GM21515 (cell line): ENCODE measurements around the gene NMT2.
A peak's percentile ranks its signal among the peaks of the same experiment; 100 is the strongest.
"Not testable (repeated sequence)": the region's sequence is repeated elsewhere in the genome, so short reads cannot be mapped to it uniquely, and the experiment has no call there.

Source experiments
- ATAC-seq: cut with Tn5 transposase; IDR thresholded peaks from one replicate; pipeline ENCODE4 v1.9.1; 2021; ENCODE audit not compliant: unreplicated experiment

Gene NMT2

DNA sequence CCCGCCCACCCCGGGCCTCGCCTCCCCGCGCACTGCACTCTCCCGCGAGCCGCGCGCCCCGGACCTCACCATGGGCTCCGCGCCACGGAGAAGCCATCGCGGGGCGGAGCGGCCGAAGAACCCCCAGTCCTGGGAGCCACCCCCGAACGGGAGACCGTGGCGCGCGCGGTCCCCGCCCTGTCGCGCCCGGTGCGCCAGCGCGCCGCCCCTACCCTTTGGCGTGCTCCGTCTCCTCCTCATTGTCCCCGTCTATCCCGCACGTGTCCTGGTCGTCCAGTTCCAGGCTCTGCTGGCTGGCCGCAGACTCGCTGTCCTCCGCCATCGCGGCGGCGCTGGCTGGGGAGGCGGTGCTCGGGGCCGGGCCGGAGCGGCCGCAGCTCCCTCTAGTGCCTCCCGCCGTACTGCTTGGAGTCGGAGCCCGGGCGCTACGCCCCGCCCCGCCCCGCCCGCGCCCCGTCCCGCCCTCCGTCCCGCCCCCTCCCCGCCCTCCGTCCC lies at the start of gene NMT2:
Gene NMT2, minus strand, starts transcription at position 403 of the 495 bp plus-strand sequence. Its CDS starts 81 bp downstream, at position 322.
- peak; percentile 90 for ATAC-seq

DNA sequence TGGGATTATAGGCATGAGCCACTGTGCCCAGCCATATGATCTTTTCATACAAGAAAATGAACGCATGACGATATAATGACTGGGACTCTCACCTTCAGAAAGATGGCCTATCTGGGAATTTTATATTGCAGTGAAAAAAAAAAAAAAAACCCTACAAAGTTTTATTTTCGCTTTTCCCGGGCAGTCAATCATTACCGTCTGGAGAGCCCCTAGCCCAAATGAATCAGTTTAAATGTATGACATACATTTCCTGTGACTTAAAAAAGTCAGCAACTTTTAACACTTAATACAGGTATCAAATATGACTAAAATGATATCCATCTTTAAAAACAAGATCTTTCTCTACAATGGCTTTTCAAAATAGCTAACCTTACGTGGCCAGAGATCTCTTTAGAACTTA lies 48.2 kb upstream of the NMT2 start:
- no peak for ATAC-seq

DNA sequence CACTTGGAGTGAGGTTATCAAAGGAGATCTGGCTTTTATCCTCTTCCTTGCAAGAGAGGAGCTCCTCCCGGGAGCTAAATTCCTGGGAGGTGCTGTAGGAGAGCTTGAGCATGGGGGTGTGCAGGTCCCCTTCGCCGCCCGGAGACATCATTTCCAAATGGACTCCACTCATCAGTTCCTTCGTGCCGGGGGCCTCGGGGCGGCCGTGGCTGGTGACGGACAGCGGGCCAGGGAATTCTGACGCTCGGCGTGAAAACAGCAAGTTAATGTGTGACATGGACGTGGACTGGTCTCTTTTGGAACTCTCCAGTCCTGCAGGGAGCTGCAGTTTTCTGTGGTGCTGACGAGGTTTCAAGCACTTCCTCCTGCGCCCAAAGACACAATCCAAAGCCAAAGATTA lies 45.7 kb upstream of the NMT2 start:
- no peak for ATAC-seq

DNA sequence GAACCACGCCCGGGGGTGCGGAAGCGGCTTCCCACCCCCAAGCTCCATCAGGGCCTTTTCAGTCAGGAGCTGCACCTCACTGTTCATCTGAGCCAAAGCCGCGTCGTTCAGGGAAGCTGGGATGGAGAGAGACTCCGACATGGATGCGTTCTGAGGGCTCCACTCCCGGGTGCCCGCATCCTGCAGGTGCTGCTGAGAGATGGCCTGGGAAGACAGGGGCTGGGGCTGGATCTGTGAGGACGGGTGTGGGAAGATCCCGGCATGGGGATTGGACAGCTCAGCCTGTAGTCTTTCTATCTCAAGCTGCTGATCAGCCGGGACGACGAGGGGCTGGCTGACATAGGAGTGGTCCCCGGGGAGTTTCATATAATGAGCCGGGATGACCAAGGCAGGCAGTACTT lies 45.0 kb upstream of the NMT2 start:
- no peak for ATAC-seq

DNA sequence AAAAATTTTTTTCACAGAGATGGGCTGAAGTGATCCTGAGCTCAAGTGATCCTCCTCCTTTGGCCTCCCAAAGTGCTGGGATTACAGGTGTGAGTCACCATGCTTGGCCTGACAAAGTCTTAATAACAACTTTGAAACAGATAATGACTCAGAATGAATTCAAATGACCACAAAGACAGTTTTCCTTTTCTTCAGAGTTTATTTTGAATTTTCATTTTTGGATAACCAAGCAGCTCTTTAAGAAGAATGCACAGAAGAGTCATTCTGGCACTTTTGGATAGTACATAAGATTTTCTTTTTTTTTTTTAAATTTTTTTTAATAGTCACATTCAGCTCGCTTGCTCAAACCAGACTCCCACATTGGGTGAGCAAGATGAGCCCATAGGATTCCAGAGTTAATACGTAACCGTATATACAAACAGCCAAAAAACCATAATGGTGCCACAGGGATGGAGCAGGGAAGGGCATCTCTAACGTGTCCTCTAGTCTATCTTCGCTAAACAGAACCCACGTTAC lies 43.0 kb upstream of the NMT2 start:
- ATAC-seq, result no peak

DNA sequence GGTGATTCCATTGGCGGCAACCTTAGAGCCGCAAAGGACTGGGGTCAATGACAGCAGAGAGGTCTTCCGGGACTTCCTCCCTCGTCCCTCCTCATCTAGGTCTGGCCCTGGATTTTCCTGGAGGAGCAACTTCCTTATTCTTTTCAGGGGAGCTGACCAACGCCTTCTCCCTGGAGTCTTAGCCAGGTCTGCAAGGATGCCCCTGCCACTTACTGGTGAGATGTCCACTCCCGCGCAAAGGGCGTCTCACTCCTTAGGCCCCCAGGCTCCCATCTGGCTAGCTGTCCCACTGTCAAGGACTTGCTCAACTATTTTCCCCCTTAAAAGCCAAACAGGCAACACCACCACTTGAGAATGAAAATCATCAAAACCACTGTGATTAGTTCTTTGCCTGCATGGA lies 42.0 kb upstream of the NMT2 start:
- ATAC-seq, result no peak

DNA sequence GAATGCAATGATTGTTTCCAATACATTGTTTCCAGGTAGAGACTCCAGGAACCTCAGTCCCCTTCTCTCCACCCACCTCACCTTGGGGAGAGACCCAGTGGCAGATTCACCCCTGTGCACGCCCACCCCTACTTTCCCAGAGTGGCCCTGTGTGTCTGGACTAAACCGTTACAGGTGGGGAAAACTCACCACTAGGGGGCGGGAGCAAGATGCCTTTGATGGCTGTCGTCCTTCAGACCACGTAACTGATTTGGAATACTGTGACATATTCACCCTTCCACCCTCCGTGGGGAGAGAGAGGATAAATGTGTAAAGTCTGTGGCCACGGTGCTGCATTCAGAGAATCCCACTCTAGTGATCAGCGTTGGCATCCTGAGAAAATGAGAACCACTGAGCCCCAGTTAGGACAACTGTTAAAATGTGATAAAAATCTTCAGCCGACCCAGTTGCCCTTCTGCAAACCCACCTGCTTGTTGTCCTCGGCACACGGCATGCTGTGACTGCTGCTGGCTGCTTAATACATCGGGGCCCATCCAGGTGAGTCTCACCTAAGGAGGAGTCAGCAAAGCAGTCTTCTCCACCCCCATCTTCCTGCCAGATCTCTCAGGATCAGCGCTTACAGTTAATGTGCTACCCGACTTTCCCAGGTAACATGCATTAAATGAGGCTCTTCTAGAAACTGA lies 41.5 kb upstream of the NMT2 start:
- ATAC-seq, result peak; percentile 64

DNA sequence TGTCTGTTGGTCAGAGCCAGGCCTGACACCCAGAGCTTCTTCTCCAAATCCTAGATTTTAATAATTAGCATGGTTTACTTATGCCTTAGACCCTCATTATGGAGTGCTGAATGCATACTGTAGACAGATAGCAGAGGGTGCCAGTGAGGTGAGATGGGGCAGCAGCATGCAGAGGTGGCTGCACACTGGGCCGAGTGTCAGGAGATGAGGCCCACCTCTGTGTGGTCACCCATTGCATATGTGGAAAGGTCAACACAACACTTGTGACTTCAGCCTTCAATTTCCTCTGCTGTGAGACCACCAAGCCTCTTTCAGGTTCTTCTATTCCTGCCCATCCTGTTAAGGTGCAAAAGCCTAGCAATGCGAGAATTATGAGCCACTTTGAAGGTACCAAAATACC lies 39.7 kb upstream of the NMT2 start:
- ATAC-seq, result no peak

DNA sequence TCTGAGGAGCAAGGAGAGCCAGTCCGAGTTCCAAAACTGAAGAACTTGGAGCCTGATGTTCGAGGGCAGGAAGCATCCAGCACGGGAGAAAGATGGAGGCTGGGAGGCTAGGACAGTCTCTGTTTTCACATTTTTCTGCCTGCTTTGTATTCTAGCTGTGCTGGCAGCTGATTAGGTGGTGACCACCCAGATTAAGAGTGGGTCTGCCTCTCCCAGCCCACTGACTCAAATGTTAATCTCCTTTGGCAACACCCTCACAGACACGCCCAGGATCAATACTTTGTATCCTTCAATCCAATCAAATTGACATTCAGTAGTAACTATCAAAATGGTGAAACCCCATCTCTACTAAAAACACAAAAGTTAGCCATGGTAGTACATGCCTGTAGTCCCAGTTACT lies 38.9 kb upstream of the NMT2 start:
- not testable (repeated sequence) for ATAC-seq

DNA sequence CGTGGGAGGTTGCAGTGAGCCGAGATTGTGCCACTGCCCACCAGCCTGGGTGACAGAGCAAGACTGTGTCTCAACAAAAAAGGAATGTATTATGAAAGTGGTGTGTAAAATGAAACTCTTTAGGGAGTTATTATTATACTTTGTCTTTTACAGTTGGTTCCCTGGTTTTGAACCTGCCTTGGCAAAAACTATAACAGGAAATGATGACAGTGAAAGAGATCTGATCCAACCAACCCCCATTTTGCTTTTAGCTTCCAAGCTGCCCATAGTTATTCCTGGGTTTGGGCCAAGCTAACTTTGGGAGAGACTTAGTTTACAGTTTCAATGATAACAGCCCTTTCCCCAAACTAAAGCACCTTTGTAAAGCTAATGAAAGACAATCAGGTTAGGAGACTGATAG lies 34.1 kb upstream of the NMT2 start:
- no peak for ATAC-seq

DNA sequence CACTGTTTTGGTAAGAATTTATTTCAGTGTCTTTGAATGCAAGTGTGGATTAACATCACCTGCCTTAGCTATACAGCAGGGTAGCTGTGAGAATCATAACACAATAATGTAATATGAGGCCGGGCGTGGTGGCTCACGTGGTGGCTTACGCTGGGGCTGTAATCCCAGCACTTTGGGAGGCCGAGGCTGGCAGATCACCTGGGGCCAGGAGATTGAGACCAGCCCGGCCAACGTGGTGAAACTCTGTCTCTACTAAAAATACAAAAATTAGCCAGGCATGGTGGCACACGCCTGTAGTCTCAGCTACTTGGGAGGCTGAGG lies 33.8 kb upstream of the NMT2 start:
- not testable (repeated sequence) for ATAC-seq

DNA sequence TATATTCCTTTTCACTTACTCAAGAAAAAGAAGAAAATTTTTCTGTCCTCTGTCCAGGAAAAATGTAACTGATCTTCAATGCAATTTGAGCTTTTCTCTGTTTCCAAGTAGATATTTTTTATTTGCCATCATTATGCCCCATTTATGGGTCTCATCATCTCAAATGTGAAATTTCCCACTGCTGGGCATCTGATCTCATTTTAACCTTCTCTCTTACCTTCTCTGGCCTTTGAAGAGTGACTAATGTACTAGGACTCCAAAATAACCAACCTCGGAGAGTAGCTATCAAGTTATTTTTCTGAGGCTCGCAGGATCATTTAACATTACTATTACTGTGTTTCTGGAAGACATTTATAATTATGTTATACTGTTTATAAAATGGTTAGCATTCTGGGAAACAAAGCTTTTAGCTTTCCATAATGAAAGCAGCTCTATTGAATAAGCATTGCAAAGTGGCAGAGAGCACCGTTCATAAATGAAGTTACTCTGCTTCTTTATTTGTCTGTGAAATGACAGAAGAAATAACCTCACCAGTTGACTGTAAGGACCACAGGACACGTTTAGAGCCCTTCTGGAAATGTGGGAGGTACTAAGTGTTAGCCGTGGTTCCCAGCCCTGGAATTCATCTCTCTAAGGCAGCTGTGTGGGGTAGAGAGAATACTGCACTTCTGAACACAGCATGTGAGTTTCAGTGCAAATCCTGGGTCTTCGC lies 33.3 kb upstream of the NMT2 start:
- ATAC-seq, result no peak

DNA sequence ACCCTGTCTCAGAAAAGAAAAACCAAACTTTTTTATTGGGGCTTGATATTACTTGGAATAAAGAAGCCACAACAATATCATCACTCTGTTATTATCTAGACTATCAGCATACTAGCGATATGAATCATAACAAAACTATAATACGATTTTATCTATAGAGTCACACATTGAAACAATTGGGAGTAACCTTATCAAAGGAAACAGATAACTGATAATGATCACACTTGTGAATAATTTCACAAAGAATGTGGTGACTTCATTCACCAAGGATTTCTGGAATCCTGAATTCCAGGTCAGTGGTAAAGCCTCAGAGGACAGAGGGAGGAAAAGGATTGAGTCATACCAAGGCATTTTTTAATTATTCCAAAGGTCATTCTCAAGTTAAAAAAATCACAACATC lies 32.1 kb upstream of the NMT2 start:
- no peak for ATAC-seq

DNA sequence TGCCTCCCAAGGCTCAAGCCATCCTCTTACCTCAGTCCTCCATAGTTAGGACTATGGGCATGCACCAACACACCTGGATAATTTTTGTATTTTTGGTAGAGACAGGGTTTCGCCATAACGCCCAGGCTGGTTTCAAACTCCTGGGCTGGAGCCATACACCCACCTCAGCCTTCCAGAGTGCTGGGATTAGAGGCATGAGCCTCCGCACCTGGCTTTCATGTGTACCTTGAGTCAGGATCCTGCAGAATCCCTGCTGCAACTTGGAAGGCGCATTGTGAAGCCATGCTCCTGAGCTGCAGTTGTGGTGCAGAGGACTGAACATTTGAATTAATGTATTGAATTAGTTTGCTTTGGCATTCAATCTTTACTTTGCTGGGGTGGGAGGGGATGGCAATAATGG lies 29.4 kb upstream of the NMT2 start:
- ATAC-seq, result no peak

DNA sequence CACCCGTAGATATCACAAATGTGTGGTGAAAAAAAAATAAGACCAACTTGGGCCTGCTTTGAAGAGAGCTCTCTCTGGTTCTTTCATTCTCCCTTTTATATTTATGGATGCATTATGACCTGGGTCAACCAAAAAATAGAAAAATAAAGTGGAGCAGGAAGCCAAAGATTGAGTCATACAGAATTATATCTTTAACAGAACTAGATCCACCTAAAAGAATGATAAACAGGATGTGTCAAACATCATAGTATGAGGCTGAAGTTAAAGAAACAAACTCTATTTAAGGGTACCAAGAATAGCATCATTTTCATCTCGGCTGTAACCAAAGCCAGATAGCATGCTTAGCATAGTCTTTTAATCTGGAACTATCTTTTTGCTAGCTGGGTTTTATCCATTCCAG lies 28.8 kb upstream of the NMT2 start:
- ATAC-seq, result no peak

DNA sequence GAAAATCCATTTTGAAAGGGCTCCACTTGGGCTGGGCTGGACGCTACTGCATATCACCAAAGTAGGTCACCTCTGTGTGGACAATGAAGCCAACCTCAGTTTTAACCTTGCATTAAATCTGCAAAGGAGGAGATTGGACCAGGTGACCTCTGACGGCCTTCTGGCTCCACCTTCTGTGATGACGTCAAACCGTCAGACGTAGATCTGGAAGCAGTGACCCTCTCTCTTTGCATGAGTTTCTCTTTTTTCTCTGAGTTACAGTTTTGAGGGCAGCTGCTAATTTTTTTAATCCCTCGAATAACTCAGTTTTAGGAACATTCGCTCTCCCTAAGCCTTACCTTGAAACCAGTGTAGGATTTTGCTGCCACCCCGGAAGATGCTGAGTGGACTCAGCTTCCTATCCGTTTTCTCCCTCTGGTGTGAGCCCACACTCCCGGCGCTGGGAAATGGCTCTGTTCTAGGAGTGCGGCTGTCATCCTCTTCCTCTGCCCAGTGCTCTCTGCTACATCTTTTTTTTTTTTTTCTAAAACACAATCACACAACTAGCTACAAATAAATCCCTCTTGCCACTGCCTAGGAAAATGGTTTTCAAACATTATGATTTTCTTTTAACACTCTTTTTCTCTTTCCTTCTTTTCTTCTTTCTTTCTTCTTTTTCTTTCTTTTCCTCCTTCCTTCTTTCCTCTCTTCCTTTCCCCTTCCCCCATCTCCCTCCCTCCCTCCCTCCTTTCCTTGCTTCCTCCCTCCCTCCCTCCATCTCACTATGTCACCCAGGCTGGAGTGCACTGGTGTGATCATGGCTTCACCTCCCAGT lies 27.7 kb upstream of the NMT2 start:
- ATAC-seq, result no peak

DNA sequence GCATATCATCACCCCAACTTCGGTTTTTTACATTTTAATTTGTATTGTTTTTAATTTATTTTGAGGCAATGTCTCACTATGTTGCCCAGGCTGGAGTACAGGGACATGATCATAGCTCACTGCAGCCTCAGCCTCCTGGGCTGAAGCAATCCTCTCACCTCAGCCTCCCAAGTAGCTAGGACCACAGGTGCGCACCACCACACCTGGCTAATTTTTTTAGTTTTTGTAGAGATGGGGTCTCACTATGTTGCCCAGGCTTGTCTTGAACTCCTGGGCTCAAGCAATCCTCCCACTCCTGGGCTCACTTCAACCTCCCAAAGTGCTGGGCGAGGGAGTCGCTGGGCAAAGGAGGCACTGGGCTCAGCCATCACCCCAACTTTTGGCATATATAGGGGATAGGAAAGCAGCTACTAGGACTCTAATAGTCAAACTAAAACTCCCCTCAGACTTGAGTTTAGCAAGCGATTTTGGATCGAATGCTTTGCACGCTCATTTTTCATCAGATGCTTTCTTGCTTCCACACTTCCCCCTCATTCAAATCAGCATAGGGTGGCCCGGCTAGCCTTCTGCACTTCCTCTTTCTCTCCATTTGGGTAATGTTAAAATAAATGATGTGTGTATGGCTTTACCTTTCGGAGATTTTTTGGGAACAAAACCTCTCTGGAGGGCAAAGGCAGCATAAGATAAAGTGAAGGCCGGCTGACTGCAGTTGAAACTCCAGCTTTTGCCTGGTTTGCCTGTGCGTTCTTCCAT lies 20.8 kb upstream of the NMT2 start:
- ATAC-seq, result no peak

DNA sequence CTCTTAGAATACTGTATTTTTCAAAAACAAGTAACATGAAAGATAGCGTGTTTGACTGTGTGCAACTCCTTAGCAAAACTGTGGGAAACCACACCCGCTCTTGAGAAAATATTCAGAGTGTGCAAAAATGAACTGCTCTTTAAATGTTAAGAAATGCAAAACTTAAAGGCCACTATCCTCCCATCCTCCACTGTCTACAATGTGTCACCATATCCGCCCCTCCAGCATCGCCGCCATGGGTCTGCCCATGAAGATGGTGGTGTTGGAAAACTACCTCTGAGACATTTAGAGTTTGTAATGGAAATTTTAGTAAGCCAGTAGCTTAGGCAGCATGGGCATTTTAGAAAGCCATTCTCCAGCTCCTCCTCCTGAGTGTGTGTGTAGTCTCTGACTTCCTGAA lies 20.1 kb upstream of the NMT2 start:
- ATAC-seq, result no peak

DNA sequence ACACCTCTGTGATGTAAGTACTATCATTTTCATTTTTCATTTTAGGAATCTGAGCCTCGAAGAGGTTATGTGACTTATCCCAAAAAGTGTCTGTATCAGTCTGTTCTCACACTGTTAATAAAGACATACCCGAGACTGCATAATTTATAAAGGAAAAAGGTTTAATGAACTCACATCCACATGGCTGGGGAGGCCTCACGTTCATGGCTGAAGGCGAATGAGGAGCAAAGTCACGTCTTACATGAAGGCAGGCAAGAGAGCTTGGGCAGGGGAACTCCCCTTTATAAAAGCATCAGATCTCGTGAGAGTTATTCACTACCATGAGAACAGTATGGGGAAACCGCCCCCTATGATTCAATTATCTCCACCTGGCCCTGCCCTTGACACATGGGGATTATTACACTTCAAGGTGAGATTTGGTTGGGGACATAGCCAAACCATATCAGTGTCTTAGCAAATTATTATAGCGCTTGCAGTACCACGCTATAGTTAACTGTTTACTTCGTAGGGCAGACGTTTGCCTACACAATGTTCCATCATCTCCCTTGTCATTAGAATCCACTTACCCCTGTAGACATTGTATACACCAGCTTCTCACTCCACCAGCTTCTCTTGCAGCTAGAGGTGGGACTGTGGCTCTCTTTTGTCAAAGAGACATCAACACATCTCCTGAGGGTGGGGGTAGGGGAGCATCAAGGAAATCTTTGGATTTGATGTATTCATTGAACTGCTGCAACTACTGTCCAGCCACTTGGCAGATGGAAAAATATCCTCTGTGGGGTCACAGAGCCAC lies 15.4 kb upstream of the NMT2 start:
- ATAC-seq, result no peak

DNA sequence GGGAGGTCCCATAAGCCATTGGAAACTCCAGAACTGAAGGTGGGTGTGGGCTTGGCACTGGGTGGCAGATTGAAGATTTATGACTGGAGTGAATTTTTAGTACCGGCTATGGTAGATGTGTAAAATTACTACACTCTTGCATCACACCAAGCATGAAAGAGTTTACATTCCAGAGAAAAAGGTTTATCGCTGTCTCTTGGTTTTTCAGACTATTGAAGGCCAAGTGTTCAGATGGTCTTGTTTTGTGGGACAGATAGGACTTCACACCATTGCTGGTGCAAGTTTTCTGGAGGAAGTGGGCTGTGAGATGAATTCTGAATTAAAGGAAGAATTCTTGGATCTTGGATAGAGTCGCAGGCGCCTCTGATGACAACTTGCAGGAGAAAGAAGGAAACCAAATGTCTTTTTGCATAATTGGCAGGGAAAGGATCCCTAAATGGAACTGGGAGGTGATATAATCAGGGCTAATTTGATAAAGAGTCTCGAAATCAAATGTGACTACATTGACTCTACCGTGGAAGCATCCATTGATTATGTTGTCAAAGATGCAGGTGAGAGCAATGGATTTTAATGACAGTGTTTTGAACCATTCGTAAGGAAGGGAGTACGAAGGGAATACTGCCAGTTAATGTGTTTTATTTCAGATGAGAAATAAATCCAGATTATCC lies 14.2 kb upstream of the NMT2 start:
- ATAC-seq, result no peak
